WTC11 (cell line): Measurements from ENCODE around the gene ERF. TPM values are rescaled to one million over a fixed set of nuclear protein-coding genes. Genes with fewer than 3 reads are reported as not detected.

Experiments
- ATAC-seq: fragments of 200-7000 bp; cut with Tn5 transposase; 2 replicates; pipeline ENCODE4 v1.10.0; 2021; ENCODE audit warnings: mild to moderate bottlenecking, moderate library complexity
- CTCF ChIA-PET: fragments of 300-600 bp; sonication (Branson Sonifier 250); formaldehyde crosslinking; loops from one replicate; lab custom pipeline; 2021; ENCODE audit warnings: antibody characterized with exemption; lab: Charles Lee
- POLR2A ChIA-PET: fragments of 350-600 bp; sonication (Branson Sonifier 250); formaldehyde crosslinking; loops from one replicate; lab custom pipeline; 2021; ENCODE audit warnings: antibody characterized with exemption; lab: Charles Lee
- DNase-seq: peaks from one replicate; pipeline ENCODE4 v3.0.0; 2021; ENCODE audit warnings: low spot score
- H3K27ac Mint-ChIP-seq: 2 replicates; pipeline ENCODE4 v1.8.0; 2021; ENCODE audit warnings: mixed read lengths
- H3K27me3 Mint-ChIP-seq: 2 replicates; pipeline ENCODE4 v1.8.0; 2021; ENCODE audit warnings: low read depth, mild to moderate bottlenecking, moderate library complexity, mixed read lengths
- H3K36me3 Mint-ChIP-seq: 2 replicates; pipeline ENCODE4 v1.8.0; 2021; ENCODE audit warnings: mixed read lengths
- H3K4me1 Mint-ChIP-seq: 2 replicates; pipeline ENCODE4 v1.8.0; 2022; ENCODE audit warnings: mixed read lengths
- H3K4me3 Mint-ChIP-seq: 2 replicates; pipeline ENCODE4 v1.8.0; 2021; ENCODE audit warnings: mild to moderate bottlenecking, moderate library complexity, mixed read lengths
- H3K9me3 Mint-ChIP-seq: 2 replicates; pipeline ENCODE4 v1.8.0; 2021; ENCODE audit warnings: mixed read lengths
- AFF4 ChIP-seq: sonication (generic); formaldehyde crosslinking; IDR thresholded peaks from 2 replicates; pipeline ENCODE4 v1.8.1; 2023; ENCODE audit warnings: mild to moderate bottlenecking, missing genetic modification reagents, borderline replicate concordance
- CBFB ChIP-seq: sonication (generic); formaldehyde crosslinking; IDR thresholded peaks from 2 replicates; pipeline ENCODE4 v1.8.1; 2022; ENCODE audit warnings: mild to moderate bottlenecking, low read depth, missing genetic modification reagents
- FOXK1 ChIP-seq: sonication (generic); formaldehyde crosslinking; IDR thresholded peaks from 2 replicates; pipeline ENCODE4 v1.8.0; 2022; ENCODE audit warnings: mild to moderate bottlenecking, moderate library complexity, missing genetic modification reagents
- FOXP1 ChIP-seq: sonication (generic); formaldehyde crosslinking; IDR thresholded peaks from 2 replicates; pipeline ENCODE4 v1.8.0; 2022; ENCODE audit warnings: missing genetic modification reagents, mild to moderate bottlenecking, moderate library complexity, borderline replicate concordance
- FOXP4 ChIP-seq: sonication (generic); formaldehyde crosslinking; IDR thresholded peaks from 2 replicates; pipeline ENCODE4 v1.8.0; 2022; ENCODE audit warnings: mild to moderate bottlenecking, missing genetic modification reagents
- KAT7 ChIP-seq: sonication (generic); formaldehyde crosslinking; IDR thresholded peaks from 2 replicates; pipeline ENCODE4 v1.8.1; 2023; ENCODE audit warnings: missing genetic modification reagents, mild to moderate bottlenecking, borderline replicate concordance
- MAX ChIP-seq: sonication (generic); formaldehyde crosslinking; IDR thresholded peaks from 2 replicates; pipeline ENCODE4 v1.8.0; 2022; ENCODE audit warnings: mild to moderate bottlenecking, missing genetic modification reagents
- MLX ChIP-seq: sonication (generic); formaldehyde crosslinking; IDR thresholded peaks from 2 replicates; pipeline ENCODE4 v1.8.1; 2023; ENCODE audit warnings: mild to moderate bottlenecking, missing genetic modification reagents, moderate library complexity
- MYBL2 ChIP-seq: sonication (generic); formaldehyde crosslinking; IDR thresholded peaks from 2 replicates; pipeline ENCODE4 v1.8.1; 2023; ENCODE audit warnings: mild to moderate bottlenecking, moderate library complexity, missing genetic modification reagents
- NR1H2 ChIP-seq: sonication (generic); formaldehyde crosslinking; IDR thresholded peaks from 2 replicates; pipeline ENCODE4 v1.9.0; 2021; ENCODE audit warnings: mild to moderate bottlenecking, moderate library complexity, missing genetic modification reagents
- PRRX2 ChIP-seq: fragments of 250-450 bp; sonication (Bioruptor Pico); IDR thresholded peaks from 2 replicates; pipeline ENCODE4 v1.8.0; 2021; ENCODE audit warnings: mild to moderate bottlenecking
- ZNF121 ChIP-seq: sonication (generic); formaldehyde crosslinking; IDR thresholded peaks from 2 replicates; pipeline ENCODE4 v1.8.0; 2023; ENCODE audit warnings: missing genetic modification reagents
- ZNF423 ChIP-seq: fragments of 250-450 bp; sonication (Bioruptor Pico); IDR thresholded peaks from 2 replicates; pipeline ENCODE4 v2.1.2; 2022; ENCODE audit warnings: mild to moderate bottlenecking, moderate library complexity
- total RNA-seq: library from RNA; stranded (reverse); gene quantifications from 3 replicates; pipeline ENCODE4 v1.2.3, GENCODE V29; 2021
- TF ChIP-seq, protein P1 (sequence below): sonication (generic); formaldehyde crosslinking; IDR thresholded peaks from 2 replicates; pipeline ENCODE4 v1.8.1; 2023; ENCODE audit warnings: mild to moderate bottlenecking, missing genetic modification reagents
- TF ChIP-seq, protein P2 (sequence below): sonication (generic); formaldehyde crosslinking; IDR thresholded peaks from 2 replicates; pipeline ENCODE4 v1.8.0; 2023; ENCODE audit warnings: missing genetic modification reagents, mild to moderate bottlenecking, borderline replicate concordance
- TF ChIP-seq, protein P3 (sequence below): fragments of 250-450 bp; sonication (Bioruptor Pico); IDR thresholded peaks from 2 replicates; pipeline ENCODE4 v1.8.0; 2021; ENCODE audit warnings: mild to moderate bottlenecking

ERF gene
- total RNA-seq, 1 experiment from 2014 or later: 65.9 TPM

DNA sequence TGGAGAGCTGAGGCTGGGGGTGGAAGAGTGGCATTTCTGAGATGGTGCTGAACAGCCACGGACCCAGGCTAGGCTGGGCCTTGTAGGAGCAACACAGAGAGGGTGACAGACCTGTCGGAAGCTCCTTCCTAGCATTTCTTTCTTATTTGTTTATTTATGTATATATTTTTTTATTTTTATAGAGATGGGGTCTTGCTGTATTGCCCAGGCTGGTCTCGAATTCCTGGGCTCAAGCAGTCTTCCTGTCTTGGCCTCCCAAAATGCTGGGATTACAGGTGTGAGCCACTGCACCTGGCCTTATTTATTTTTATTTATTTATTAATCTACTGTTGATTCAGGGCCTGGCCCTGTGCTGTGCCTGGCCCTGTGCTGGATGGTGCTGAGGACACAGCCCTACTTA is 20.6 kb upstream of the ERF start:
- no peak for ATAC-seq
- TF ChIP-seq CBFB (no peak), FOXK1 (CRISPR knock-in tag) (no peak), AFF4 (CRISPR knock-in tag) (no peak)
- TF ChIP-seq, protein P1, sequence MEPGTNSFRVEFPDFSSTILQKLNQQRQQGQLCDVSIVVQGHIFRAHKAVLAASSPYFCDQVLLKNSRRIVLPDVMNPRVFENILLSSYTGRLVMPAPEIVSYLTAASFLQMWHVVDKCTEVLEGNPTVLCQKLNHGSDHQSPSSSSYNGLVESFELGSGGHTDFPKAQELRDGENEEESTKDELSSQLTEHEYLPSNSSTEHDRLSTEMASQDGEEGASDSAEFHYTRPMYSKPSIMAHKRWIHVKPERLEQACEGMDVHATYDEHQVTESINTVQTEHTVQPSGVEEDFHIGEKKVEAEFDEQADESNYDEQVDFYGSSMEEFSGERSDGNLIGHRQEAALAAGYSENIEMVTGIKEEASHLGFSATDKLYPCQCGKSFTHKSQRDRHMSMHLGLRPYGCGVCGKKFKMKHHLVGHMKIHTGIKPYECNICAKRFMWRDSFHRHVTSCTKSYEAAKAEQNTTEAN (CRISPR knock-in tag): no peak
- TF ChIP-seq, protein P2, sequence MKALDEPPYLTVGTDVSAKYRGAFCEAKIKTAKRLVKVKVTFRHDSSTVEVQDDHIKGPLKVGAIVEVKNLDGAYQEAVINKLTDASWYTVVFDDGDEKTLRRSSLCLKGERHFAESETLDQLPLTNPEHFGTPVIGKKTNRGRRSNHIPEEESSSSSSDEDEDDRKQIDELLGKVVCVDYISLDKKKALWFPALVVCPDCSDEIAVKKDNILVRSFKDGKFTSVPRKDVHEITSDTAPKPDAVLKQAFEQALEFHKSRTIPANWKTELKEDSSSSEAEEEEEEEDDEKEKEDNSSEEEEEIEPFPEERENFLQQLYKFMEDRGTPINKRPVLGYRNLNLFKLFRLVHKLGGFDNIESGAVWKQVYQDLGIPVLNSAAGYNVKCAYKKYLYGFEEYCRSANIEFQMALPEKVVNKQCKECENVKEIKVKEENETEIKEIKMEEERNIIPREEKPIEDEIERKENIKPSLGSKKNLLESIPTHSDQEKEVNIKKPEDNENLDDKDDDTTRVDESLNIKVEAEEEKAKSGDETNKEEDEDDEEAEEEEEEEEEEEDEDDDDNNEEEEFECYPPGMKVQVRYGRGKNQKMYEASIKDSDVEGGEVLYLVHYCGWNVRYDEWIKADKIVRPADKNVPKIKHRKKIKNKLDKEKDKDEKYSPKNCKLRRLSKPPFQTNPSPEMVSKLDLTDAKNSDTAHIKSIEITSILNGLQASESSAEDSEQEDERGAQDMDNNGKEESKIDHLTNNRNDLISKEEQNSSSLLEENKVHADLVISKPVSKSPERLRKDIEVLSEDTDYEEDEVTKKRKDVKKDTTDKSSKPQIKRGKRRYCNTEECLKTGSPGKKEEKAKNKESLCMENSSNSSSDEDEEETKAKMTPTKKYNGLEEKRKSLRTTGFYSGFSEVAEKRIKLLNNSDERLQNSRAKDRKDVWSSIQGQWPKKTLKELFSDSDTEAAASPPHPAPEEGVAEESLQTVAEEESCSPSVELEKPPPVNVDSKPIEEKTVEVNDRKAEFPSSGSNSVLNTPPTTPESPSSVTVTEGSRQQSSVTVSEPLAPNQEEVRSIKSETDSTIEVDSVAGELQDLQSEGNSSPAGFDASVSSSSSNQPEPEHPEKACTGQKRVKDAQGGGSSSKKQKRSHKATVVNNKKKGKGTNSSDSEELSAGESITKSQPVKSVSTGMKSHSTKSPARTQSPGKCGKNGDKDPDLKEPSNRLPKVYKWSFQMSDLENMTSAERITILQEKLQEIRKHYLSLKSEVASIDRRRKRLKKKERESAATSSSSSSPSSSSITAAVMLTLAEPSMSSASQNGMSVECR: no peak
- TF ChIP-seq, protein P3, sequence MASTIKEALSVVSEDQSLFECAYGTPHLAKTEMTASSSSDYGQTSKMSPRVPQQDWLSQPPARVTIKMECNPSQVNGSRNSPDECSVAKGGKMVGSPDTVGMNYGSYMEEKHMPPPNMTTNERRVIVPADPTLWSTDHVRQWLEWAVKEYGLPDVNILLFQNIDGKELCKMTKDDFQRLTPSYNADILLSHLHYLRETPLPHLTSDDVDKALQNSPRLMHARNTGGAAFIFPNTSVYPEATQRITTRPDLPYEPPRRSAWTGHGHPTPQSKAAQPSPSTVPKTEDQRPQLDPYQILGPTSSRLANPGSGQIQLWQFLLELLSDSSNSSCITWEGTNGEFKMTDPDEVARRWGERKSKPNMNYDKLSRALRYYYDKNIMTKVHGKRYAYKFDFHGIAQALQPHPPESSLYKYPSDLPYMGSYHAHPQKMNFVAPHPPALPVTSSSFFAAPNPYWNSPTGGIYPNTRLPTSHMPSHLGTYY: no peak
- TF ChIP-seq, all 79 proteins: peak for 0
- ChIA-PET POLR2A (no interaction called here), CTCF (no interaction called here)
- Mint-ChIP-seq H3K27me3 (no peaks in the 10 kb centered on the region), H3K36me3 (0 out of 2 replicates have a peak, but pooled peaks cover 2% of the 10 kb centered on the region), H3K27ac (no peak overlapping the region), H3K4me3 (no peak overlapping the region), H3K9me3 (no peaks in the 10 kb centered on the region), H3K4me1 (peaks cover 15% of the 10 kb centered on the region)
- DNase-seq: no peak

DNA sequence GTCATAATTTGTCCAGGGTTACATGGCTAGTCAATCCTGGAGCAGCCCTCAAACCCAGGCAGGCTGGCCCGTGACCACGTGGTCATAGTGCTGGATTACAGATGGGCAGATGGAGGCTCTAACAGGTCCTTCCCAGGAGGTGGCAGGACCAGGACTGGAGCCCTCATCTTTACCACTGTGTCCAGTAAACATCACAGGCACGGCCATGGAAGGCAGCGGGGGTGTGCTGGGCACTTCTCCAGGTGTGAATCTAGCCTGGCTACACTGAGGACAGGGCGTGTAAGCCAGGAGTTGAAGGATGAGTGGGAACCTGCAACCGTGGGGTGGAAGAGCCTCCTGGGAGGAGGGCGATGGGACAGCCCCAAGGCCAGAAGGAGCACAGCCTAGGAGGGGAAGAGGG is 20.2 kb upstream of the ERF start:
- DNase-seq (no peak), ATAC-seq (no peak)
- no peaks in the 10 kb centered on the region for H3K27me3 Mint-ChIP-seq
- H3K36me3 Mint-ChIP-seq: 0 out of 2 replicates have a peak, but pooled peaks cover 2% of the 10 kb centered on the region
- no peak overlapping the region for H3K4me3 Mint-ChIP-seq
- H3K27ac Mint-ChIP-seq: peak overlapping the region; percentile 53; the same call in 1 of the 2 replicates
- peaks cover 19% of the 10 kb centered on the region for H3K4me1 Mint-ChIP-seq
- ChIA-PET POLR2A (no interaction called here), CTCF (no interaction called here)
- TF ChIP-seq MLX (no peak), MYBL2 (CRISPR knock-in tag) (no peak), ZNF121 (no peak), MAX (no peak), ZNF423 (CRISPR knock-in tag) (no peak), FOXP1 (CRISPR knock-in tag) (no peak), NR1H2 (CRISPR knock-in tag) (no peak), KAT7 (CRISPR knock-in tag) (no peak), PRRX2 (CRISPR knock-in tag) (no peak), FOXP4 (no peak)
- no peaks in the 10 kb centered on the region for H3K9me3 Mint-ChIP-seq
